ENCODE data around the gene ARHGAP44.

- TF ChIP-seq POLR2A (IDR thresholded peaks at IDR 0.05), result no peak
- TF ChIP-seq CTCF (IDR thresholded peaks at IDR 0.05 in 8 of 11, conservative IDR thresholded peaks at IDR 0.05 in 3 of 11), result no peak
These were observed 112.7 kb downstream of the ARHGAP44 start for GRCh38 chr17:12902046-12902445.

Data from spleen (tissue), 7 donors.